GM20431 (cell line): ENCODE data around the gene TPO.

Experiments
- in situ Hi-C: fragments of 300-500 bp; cut with MseI, MboI; formaldehyde crosslinking; loops from one replicate; pipeline ENCODE4 v1.15.0; 2020; ENCODE audit warnings: low sequenced_read_pairs; ENCODE audit not compliant: unreplicated experiment

Gene TPO

DNA sequence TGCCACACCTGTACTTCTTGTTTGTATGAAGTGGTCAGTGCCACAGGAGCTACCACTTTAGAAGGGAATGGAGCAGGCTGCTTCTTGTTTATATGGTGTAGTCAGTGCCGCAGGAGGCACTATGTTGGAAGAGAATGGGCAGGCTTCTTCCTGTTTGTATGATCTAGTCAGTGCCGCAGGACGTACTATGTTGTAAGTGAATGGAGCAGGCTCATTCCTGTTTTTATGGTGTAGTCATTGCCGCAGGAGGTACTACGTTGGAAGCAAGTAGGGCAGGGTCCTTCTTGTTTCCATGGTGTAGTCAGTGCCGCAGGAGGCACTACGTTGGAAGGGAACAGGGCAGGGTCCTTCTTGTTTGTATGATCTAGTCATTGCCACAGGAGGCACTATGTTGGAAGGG lies 27.3 kb downstream of the TPO start:
- in situ Hi-C loops: no loop called here

DNA sequence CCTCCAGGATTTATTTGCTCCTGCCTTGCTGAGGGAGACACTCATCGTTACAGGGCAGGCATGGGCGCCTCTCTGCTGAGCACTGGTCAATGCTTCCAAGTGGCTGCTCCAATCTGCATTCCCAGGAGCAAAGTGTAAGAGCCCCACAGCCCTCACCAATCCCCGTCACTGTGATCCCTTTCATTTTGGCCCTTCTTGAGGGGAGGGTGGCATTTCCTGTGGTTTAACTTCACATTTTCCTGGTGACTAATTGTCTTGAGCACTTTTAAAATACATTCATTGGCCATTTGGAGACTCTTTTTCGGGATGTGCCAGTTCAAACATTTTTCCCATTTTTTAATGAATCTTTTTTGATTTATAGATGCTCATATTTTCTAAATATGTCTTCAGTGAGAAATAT lies 33.0 kb downstream of the TPO start:
- in situ Hi-C loops: no loop called here

DNA sequence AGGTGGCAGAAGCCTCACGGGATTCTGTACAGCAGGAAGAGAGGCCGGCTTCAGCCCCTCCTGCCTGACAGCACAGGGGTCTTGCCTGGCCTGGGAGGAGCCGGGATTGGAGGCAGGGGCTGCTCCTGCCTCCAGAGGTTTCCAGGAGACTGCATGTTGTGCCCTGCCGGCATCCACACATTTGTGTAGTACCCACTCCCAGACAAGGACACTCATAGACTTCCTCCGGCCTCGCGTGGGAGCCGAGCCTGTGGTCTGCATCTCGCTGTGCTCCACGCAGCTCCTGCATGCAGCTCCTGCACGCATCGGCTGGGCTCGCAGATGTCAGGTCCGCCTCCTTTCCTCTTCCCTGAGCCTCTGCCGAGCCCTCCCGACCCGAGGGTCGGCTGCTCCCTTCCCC lies 34.7 kb downstream of the TPO start:
- in situ Hi-C loops: no loop called here

DNA sequence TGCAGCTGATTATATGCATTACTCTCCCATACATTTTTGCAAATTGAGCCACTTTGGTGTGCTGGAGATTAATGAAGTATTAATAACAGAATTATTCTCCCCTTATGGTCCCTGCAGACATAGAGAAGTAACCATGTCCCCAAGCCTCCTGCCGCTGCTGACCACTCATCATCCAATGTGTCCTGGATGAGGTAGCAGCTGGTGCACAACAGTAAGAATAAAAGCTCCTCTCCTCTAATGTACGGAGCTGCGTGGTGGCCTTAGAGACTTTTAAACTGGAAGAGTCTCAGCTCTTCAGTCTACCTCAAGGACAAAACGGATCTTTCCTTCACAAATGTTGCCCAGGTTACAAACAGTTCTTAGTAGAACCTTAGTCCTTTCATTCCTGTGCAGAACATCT lies 37.7 kb downstream of the TPO start:
- in situ Hi-C loops: no loop called here

DNA sequence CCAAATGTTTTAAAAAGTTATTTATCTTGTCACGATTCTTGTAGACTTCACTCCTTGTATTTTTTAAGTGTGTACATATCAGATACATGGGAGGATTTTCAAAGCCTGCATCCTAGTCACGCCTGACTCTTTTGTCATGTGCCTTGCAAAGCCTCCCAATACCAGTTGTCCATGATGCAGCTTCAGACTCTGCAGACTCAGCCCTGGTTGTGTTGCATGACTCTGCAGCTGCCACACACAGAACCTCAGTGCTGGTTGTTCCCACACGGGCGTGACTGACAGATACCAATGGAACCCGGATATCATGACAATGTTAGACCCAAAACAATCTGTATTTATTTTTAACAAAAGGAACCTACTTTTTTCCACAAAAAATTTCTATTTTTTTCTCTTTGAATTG lies 38.2 kb downstream of the TPO start:
- in situ Hi-C loops: no loop called here

DNA sequence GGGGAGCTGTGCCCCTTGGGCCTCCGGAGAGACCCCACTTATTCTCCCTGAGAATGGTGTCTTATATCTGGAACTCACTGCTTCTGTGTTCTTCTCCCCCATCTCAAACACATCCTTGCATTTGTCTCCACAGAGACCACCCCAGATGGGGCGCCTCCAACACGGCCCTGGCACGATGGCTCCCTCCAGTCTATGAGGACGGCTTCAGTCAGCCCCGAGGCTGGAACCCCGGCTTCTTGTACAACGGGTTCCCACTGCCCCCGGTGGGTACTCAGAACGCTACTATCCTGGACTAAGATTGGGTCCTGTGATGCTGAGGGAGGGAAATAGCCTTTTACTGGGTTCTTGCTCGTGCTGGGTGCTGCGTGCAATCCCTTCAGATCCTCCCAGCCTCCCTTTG lies 40.3 kb downstream of the TPO start:
- in situ Hi-C loops: no loop called here

DNA sequence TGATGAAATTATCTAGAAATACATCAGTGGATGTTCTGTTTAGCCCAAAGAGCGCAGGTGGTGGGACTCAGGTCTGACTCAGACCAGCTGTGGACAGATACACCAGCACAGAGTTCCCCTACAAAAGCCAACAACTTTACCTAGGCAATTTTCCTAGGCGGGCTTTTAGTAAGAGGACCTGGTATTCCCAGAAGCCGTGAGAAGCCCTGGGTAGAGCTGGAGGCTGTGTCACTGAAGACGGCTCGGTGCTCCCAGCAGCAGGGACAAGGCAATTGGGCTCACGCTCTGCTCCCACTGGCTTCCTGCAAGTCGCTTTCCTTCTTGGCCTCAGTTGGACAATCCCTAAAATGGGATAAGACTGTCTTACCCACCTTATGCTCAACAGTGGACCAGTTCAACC lies 41.1 kb downstream of the TPO start:
- in situ Hi-C loops: no loop called here

DNA sequence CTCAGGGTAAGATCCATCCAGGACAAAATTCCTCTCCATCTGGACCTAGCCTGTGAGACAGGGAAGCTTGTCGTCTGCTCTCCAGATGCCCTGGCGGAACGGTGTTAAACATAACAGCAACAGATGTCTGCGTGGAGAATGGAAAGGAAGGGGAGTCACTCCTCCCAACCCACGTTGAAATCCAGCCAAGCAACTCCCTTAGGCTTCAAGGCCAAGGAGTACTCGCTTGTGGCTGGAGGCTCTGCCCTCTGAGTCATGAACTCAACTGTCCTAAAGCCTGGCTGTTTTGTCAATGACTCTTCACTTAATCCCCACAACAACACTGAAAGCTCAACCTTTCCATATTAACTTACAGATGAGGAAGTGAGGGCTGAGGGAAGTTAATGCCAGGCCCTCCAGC lies 42.2 kb downstream of the TPO start:
- in situ Hi-C loops: no loop called here

DNA sequence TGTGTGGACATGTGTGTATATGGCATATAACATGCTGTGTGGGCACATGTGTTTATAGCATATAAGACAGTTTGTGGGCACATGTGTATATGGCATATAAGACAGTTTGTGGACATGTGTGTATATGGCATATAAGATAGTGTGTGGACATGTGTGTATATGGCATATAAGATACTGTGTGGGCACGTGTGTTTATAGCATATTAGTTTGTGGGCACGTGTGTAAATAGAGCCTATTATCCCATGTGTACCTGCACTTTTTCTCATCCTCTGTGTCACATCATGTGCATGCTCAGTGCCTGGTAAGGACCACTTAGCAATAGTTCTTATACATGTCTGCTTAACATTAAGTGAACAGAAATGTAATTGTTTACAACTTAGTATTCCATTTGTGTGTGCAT lies 45.2 kb downstream of the TPO start:
- in situ Hi-C loops: no loop called here

DNA sequence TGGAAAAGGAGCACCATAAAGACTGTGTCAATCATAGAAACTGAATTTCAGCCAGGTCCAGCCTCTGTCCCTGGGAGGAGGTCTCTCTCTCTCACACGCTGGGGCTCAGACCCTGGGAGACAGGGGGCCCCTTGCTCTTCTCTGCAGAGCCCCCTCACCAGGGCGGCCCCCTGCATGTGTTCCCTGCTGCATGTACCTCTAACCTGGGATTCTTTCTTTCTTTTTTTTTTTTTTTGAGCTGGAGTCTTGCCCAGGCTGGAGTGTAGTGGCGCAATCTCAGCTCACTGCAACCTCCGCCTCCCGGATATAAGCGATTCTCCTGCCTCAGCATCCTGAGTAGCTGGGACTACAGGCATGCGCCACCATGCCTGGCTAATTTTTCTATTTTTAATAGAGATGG lies 46.5 kb downstream of the TPO start:
- in situ Hi-C loops: no loop called here

DNA sequence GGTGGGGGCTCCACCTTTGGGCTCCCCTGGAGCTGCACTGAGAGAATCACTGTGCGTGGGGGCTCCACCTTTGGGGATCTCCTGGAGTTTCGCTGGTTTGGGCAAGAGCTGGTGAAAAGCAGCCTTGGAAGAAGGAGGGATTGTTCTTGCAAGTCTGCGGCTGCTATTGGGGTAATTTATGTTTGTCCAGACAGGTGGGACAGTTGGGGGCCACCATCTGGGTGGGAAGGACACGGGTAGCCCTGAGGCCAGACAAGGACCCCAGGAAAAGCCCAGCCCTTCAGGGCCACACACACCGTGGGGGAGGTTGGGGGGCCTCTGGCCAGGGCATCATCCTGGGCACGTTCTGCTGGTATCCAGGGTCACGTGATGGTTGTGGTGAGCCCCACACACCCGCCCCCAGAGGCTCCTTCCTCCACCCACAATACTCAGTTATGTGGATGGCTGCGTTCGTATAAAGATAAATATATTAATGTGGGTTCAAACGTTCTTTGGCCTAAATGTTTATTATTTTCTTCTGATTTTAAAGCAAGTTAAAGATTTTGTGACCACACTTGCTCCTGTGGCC lies 47.7 kb downstream of the TPO start:
- in situ Hi-C loops: no loop called here

DNA sequence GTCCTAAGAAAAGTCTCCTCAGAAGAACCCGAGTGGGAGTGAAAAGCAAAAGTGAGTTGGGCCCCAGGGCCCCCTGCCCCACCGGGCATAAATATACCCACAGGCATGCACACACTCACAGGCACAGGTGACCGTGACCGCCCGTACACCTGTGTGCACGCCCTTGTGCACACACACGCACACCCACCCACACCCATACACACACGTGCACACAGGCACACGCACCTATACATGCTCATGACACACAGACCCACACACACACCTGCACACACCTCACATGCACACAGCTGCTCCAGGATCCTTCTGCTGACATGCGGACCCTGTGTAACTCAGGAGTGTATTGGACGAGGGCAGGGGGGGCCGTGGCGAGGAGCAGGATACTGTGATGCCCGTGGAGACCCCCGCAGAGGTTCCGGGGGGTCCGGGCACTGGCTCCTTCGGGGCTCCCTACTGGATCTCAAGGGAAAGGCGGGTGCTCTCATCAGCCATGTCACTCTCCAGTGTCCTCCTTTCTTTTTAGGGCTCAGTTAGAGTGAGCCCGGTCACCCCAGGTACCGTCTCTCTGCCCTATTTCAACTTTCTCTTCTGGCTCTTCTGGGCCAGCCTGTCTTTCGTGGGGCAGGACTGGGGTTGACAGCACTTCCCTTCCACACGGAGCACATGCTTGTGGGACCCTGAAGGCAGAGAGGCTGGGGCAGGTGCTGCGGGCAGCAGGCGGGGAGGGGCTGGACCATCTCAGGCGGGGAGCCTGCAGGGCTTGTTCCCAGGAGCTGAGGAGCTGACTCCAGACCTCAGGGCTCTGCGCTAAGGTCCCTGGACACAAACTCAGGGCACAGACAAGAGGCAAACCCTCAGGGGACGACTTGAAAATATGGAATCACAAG lies 48.5 kb downstream of the TPO start:
- in situ Hi-C loops: no loop called here

DNA sequence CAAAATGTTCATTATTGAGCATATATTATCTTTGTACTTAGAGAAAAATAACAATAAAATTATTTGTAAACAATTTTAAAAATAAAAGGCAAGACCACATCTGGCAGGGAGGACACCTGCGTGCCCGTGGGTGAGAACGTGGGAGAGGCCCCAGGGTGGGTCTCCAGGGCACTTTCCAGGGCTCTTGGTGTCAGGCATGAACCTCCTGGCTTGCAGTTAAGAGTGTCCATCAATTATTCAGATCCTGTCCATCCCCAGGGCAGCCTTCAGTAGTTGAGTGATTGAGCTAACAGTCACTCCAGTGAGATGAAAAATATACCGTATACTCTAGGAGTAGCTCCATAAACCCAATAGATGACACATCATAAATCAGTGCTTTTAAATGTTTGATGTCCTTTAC lies 49.7 kb downstream of the TPO start:
- in situ Hi-C loops: no loop called here

DNA sequence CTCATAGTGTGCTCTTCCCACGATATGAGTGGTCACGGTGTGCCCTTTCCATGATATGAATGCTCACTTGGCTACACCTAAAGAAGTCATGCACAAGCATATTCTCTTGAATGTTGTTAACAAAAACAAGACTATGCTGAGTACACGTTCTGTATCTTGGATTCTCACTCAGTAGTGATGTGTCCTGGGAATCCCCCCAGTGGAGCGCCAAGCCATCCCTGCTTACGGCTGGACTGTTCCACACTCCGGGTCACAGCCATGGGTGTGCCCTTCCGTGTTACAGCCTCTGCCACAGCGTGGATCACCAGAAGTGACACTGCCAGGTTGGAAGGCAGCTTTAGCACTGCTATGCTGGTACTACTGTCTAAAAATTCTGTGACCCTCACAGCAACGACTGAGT lies 59.1 kb downstream of the TPO start:
- in situ Hi-C loops: no loop called here

DNA sequence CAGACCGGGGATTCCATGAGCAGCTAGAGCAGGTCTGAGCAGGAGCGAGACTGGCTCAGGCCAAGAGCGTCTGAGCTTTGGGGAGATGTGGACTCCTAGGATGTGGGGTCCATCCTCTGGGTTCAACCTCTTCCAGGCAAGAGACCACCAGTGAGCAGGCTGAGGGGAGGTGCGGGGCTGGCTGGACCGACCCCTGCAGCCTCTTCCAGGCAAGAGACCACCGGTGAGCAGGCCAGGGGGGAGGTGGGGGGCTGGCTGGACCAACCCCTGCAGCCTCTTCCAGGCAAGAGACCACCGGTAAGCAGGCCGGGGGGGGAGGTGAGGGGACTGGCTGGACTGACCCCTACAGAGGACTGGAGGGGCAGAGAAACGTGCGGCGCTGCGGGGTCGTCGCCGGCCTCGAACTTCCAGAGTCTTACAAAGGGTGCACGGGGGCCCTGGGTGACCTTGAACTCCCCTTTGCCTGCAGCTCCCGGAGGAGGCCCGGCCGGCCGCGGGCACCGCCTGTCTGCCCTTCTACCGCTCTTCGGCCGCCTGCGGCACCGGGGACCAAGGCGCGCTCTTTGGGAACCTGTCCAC lies 63.4 kb downstream of the TPO start:
- in situ Hi-C loops: no loop called here

DNA sequence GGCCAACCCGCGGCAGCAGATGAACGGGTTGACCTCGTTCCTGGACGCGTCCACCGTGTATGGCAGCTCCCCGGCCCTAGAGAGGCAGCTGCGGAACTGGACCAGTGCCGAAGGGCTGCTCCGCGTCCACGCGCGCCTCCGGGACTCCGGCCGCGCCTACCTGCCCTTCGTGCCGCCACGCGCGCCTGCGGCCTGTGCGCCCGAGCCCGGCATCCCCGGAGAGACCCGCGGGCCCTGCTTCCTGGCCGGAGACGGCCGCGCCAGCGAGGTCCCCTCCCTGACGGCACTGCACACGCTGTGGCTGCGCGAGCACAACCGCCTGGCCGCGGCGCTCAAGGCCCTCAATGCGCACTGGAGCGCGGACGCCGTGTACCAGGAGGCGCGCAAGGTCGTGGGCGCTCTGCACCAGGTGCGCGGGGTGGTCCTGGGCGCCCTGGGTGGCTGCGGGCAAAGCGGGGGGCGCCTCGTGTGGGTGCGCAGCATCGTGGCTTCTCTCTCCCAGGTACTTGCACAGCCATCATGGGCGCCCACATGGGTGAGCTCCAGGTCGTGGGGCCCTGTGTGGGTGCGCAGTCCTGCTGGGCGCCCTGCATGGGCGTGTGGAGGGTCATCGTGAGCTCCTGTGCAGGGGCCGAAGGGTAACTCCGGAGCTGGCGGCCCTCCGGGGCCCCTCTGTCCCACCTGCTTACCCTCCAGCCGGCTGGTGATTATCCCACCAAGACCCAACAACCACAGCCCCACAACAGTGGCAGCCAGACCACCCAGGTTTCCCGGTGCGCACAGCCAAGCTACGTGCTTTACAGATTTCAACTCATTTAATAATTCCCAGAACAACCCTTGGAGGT lies 64.2 kb downstream of the TPO start:
- in situ Hi-C loops: no loop called here

DNA sequence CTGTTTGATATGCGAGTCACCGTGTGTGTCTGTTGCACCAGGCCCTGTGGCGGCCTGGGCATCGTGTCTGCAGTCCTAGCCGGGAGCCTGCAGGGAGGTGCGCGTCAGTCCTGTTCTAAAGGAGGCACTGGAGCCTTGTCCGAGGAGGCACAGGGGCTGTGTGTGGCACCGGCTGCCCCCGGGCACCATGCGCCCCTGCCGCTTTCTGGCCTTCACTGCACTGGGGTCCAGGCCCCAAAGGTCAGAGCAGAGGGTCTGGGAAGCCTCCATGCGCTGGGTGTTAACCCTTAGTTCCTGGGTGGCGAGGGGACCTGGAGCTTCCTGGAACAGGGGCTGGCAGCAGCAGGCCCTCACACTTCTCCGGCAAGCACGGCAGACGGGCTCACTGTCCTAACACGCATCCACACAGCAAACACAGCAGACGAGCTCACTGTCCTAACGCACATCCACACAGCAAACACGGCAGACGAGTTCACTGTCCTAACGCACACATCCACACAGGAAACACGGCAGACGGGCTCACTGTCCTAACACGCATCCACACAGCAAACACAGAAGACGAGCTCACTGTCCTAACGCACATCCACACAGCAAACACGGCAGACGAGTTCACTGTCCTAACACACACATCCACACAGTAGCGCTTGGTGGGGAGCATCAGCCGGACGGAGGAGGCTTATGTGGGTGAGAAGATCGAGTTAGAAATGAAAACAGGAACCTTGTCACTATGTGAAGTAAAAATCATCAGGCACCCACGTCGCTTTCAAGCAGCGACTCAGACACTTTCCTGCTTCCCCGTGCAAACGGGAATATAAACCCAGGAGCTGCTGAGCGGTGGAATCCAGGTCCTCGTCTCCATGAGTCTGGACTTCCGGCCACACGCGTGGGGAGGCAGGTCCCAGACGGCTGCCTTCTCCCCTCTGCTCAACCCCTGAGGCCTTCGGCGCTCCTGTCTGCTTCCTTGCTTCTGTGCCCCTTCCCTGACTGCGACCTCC lies 65.3 kb downstream of the TPO start:
- in situ Hi-C loops: no loop called here

DNA sequence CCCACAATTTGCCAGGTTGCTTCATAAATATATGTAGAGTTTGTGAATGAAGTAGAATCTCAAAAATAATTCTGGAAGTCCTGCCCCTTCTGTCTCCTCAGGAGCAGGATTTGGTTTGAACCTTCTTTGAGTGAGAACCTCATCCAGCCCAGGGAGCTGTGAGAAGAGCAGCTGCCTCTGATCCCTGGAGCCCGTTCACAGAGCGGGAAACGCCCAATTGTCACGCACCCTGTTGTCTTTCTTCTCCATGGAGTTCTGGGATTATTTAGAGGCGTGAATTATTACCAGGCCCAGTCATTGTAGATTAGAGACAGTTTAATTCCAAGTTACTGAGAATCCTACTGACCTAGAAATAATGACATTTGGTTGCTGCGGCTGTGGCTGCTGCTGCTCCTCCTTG lies 66.1 kb downstream of the TPO start:
- in situ Hi-C loops: no loop called here

DNA sequence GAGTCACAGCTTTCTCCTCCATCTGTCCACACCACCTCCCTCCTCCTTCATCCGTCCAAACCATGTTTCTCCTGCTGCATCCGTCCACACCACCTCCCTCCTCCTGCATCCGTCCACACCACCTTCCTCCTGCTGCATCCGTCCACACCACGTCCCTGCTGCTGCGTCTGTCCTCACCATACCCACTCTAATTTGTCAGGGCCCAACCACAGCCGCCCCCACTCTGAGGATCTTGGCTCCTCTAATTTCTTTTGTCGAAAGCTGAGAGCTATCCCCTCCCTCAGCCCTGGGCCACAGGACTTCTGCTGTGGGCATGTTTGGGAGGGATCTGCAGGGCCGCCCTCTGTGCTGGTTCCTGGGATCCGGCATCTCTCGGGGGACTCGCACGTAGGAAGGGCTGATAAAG lies 67.4 kb downstream of the TPO start:
- in situ Hi-C loops: no loop called here
